NT2/D1 (cell line): ENCODE data around the gene PRDM11.

ENCODE experiments used
- DNase-seq: peaks from one replicate; pipeline ENCODE4 v3.0.0-alpha.2; 2011; ENCODE audit warnings: low read depth, low spot score
- H3K27me3 ChIP-seq: 2 replicates; pipeline ENCODE4 v1.6.0; 2011; ENCODE audit warnings: mild to moderate bottlenecking; ENCODE audit not compliant: insufficient read length, insufficient read depth
- H3K36me3 ChIP-seq: 2 replicates; pipeline ENCODE4 v1.6.1; 2011; ENCODE audit warnings: mild to moderate bottlenecking, low read length, mixed read lengths; ENCODE audit not compliant: insufficient read depth, insufficient read length
- H3K4me1 ChIP-seq: 2 replicates; pipeline ENCODE4 v1.5.1; 2011; ENCODE audit not compliant: insufficient read depth, insufficient read length
- H3K4me3 ChIP-seq: 2 replicates; pipeline ENCODE4 v1.5.1; 2011; ENCODE audit warnings: low read depth; ENCODE audit not compliant: insufficient read length
- H3K9ac ChIP-seq: 2 replicates; pipeline ENCODE4 v1.6.0; 2011; ENCODE audit warnings: low read depth; ENCODE audit not compliant: insufficient read length
- H3K9me3 ChIP-seq: 2 replicates; pipeline ENCODE4 v1.5.1; 2011; ENCODE audit warnings: mild to moderate bottlenecking, low read length; ENCODE audit not compliant: insufficient read depth
- SUZ12 ChIP-seq: IDR thresholded peaks from 2 replicates; pipeline ENCODE4 v1.6.1; 2011; ENCODE audit not compliant: insufficient read length, insufficient read depth; ENCODE audit errors: extremely low read depth
- YY1 ChIP-seq: IDR thresholded peaks from 2 replicates; pipeline ENCODE4 v1.6.1; 2011; ENCODE audit not compliant: insufficient read length, insufficient read depth
- ZNF274 ChIP-seq: IDR thresholded peaks from 2 replicates; pipeline ENCODE4 v1.6.1; 2011; ENCODE audit warnings: mild to moderate bottlenecking, low read depth, low read length

Gene PRDM11

DNA sequence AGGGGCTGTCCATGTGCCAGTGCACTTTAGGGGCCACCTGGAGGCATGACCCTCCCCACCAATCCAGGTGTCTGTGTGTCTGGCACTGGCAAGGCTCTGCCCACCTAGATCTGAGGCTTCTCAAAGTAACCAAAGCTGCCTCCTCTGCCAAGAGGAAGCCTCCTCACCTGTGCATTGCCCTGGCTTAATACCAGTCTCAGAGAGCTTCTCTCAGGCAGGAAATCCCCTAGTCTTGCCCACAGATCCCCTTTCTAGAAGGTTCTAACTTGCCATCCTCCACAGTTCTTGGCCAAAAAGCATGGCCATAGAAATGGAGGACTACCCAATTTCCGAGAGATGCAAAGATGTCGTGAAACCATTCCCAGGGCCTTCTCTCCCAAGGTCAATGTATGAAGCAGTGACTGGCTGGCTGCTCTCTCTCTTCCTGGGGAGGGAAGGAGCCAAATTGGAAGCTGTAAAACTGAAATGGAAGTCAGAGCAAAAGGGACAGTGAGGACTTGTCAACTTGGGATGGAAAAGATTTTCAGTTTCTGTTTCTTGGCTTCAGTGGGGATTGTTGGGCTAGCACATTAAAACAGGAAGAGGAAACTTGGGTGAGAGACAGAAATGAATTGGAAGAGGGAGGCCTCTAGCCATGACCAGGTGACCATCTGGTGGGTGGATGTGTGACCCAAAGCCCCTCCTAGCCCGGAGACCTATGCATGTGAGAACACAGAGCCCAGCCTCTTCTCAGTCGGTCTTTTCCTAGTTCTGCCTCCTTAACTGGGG is 68.8 kb downstream of the PRDM11 start:
- Histone ChIP-seq H3K9ac (no peak overlapping the region), H3K4me1 (peaks cover 4% of the 10 kb centered on the region), H3K4me3 (no peak overlapping the region), H3K9me3 (no peaks in the 10 kb centered on the region), H3K36me3 (peaks cover 38% of the 10 kb centered on the region), H3K27me3 (no peaks in the 10 kb centered on the region)
- DNase-seq = no peak
- TF ChIP-seq YY1 (no peak), SUZ12 (no peak)

DNA sequence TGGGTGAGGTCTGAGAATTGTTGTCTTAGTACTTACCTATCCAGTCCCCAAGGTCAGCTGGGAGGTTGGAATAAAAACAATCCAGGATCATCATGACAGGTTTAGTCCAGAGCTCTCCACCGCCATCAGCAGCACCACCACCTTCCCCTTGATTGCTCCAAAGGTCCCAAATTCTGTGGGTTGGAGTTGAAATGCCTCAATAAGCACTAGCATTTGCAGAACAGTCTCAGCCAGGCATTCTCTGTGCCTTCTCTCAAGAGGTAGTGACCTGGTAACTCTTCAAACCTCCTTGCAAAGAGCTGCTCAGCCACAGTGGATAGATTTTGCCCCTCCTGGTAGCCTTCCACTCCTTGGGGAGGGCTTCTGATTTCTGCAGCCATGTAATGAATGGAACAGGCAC is 69.6 kb downstream of the PRDM11 start:
- TF ChIP-seq SUZ12 = no peak
- no peak for TF ChIP-seq YY1

DNA sequence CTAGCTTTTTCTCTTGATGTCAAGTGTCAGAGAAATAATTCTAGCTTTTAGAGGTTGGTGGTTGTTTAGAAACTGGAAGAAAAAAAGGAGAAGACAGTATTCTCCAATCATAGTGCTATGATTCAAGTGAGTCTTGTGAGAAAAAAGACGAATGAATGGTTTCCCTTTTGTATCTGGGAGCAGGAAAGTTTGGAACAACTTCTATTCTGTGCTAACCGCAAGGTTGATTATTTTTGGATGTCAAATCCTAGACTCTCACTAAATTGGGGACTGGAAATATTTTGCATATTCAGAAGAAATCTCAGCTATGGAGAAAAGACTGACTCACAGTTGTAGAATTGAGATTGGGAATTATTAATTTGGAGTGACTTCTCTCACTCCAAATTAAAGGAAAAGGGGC is 70.5 kb downstream of the PRDM11 start:
- Histone ChIP-seq H3K9me3 (no peaks in the 10 kb centered on the region), H3K36me3 (peaks cover 30% of the 10 kb centered on the region), H3K4me3 (no peak overlapping the region), H3K4me1 (peaks cover 2% of the 10 kb centered on the region), H3K9ac (no peak overlapping the region), H3K27me3 (no peaks in the 10 kb centered on the region)
- no peak for DNase-seq
- TF ChIP-seq SUZ12 (no peak), YY1 (no peak), ZNF274 (no peak)

More for the DNA sequence above, 69.6 kb downstream of the PRDM11 start:
- no peak overlapping the region for H3K9ac ChIP-seq
- no peaks in the 10 kb centered on the region for H3K27me3 ChIP-seq
- DNase-seq = no peak
- H3K4me1 ChIP-seq = peaks cover 2% of the 10 kb centered on the region
- no peak overlapping the region for H3K4me3 ChIP-seq
- H3K36me3 ChIP-seq = peaks cover 35% of the 10 kb centered on the region
- H3K9me3 ChIP-seq = no peaks in the 10 kb centered on the region

DNA sequence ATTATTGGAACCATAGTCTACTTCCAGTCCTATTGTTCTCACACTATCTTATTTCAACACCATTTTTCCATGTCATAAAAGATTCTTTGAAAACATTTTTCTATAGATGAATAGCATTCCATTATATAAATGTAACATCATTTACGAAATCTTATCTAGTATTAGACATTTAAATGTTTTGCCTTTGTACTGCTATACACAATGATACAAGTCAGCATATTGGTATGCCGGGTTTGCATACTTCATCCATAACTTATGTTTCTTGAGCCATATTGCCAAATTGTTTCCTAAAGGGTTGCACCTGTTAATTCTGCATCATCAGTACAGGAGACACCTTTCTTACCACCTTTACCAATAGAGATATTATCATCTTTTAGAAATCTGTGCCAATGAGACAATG is 71.6 kb downstream of the PRDM11 start:
- TF ChIP-seq YY1 (no peak), SUZ12 (no peak), ZNF274 (no peak)
- H3K4me1 ChIP-seq = no peaks in the 10 kb centered on the region
- peaks cover 23% of the 10 kb centered on the region for H3K36me3 ChIP-seq
- no peak overlapping the region for H3K4me3 ChIP-seq
- no peaks in the 10 kb centered on the region for H3K27me3 ChIP-seq
- no peak overlapping the region for H3K9ac ChIP-seq
- no peak for DNase-seq
- H3K9me3 ChIP-seq = no peaks in the 10 kb centered on the region

DNA sequence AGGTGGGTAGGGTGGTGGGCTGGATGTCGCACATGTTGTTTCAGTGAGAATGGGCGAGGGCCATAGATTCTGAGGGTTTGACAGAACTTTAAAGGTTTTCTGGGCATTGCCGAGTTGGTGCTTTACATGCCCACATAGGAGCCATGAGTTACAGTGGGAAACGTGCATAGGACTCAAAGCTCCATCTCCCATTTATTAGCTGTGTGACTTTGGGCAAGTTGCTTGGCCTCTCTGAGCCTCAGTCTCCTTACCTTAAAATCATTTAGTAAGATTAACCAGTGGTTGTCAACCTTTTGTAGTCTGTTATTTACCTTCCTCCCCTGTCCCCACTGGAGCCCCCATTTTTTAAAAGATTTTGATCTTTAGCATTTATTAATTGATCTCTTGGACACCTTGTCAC is 72.3 kb downstream of the PRDM11 start:
- Histone ChIP-seq H3K9me3 (no peaks in the 10 kb centered on the region), H3K36me3 (peaks cover 16% of the 10 kb centered on the region), H3K4me1 (no peaks in the 10 kb centered on the region), H3K9ac (no peak overlapping the region), H3K4me3 (no peak overlapping the region), H3K27me3 (no peaks in the 10 kb centered on the region)
- TF ChIP-seq SUZ12 (no peak), ZNF274 (no peak), YY1 (no peak)
- no peak for DNase-seq

DNA sequence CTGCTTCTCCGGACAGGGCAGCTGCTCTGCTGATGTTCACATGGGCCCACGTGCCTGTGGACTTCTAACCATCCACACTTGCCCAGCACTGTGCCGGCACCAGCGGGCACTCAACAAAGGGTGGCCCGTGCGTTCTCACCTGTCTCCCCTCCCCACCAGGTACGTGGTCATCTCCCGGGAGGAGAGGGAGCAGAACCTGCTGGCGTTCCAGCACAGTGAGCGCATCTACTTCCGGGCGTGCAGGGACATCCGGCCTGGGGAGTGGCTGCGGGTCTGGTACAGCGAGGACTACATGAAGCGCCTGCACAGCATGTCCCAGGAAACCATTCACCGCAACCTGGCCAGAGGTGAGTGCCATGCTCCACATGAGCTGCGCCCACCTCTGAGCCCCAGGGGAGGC is 73.0 kb downstream of the PRDM11 start:
- Histone ChIP-seq H3K9me3 (no peaks in the 10 kb centered on the region), H3K27me3 (no peaks in the 10 kb centered on the region), H3K4me1 (no peaks in the 10 kb centered on the region), H3K36me3 (peaks cover 14% of the 10 kb centered on the region), H3K9ac (no peak overlapping the region), H3K4me3 (no peak overlapping the region)
- TF ChIP-seq ZNF274 (no peak), YY1 (no peak), SUZ12 (no peak)
- no peak for DNase-seq

DNA sequence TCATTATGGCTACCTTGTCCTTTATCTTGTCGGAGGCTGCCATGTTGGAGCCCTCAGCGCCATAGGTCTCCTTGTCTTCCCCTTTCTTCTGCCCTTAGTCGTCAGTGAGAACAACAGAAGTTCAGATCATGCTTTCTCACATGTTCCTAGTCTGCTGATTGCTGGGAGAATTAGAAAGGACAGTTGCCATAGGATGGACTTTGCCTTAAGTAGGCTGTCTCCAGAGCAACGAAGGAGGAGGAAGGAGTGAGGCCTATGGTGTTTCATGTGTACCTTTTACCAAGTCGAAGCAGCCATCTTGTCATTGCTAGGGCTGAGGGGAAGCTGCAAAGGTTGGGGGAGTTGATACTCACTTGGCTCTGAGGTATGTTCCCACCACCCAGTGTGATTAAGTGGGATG is 77.1 kb downstream of the PRDM11 start:
- Histone ChIP-seq H3K9me3 (no peaks in the 10 kb centered on the region), H3K27me3 (no peaks in the 10 kb centered on the region), H3K4me3 (no peak overlapping the region), H3K4me1 (no peaks in the 10 kb centered on the region), H3K9ac (no peak overlapping the region), H3K36me3 (peaks cover 49% of the 10 kb centered on the region)
- DNase-seq = no peak
- TF ChIP-seq YY1 (no peak), ZNF274 (no peak), SUZ12 (no peak)
